Measurements from ENCODE around the gene NCAPD3.

DNA sequence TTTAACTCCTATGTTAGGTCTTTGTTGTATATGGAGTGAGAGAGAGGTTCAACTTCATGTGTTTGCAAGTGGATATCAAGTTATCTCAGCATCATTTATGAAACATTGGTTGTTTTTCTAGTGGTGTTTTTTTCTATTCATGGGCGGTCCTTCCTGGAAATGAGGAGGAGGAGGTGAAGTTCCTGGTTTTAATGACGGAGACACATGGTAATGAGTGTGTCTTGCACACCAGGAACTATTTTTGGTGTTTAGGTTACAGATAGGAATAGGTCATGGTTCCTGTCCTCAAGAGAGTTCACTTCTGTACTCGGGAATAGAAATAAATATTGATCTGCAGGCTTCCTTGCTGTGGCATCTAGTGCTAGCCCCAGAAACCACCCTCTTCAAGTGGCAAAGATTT lies 80.0 kb downstream of the NCAPD3 start:
- TF ChIP-seq GATA2 (IDR thresholded peaks at IDR 0.05; ENCODE audit: low read depth, low read length) (no peak), GATA3 (IDR thresholded peaks at IDR 0.05; ENCODE audit: low read depth, low read length) (no peak)

Measured in SH-SY5Y (cell line).